ENCODE data around the gene DRGX.

DRGX gene

GRCh38 chr10:49381111-49381900, 14.6 kb downstream of the DRGX start:
- no peak for DNase-seq

GRCh38 chr10:49379596-49380410, 16.1 kb downstream of the DRGX start:
- DNase-seq = no peak

- DNase-seq = no peak
Observed at GRCh38 chr10:49377256-49377655, 18.6 kb downstream of the DRGX start.

- no peak for DNase-seq
Observed at GRCh38 chr10:49375611-49376010, 20.3 kb downstream of the DRGX start.

GRCh38 chr10:49374740-49375139, 21.1 kb downstream of the DRGX start:
- DNase-seq = no peak

- no peak for DNase-seq
Observed at GRCh38 chr10:49373361-49373760, 22.5 kb downstream of the DRGX start.

GRCh38 chr10:49371967-49372366, 23.9 kb downstream of the DRGX start:
- no peak for DNase-seq

GRCh38 chr10:49370326-49371100, 25.4 kb downstream of the DRGX start:
- DNase-seq = no peak

- DNase-seq = no peak
Observed at GRCh38 chr10:49369216-49370162, 26.4 kb downstream of the DRGX start.

GRCh38 chr10:49368256-49368655, 27.6 kb downstream of the DRGX start:
- DNase-seq = no peak

GRCh38 chr10:49367600-49367999, 28.3 kb downstream of the DRGX start:
- DNase-seq = no peak

- DNase-seq = no peak
Observed at GRCh38 chr10:49366460-49366859, 29.4 kb downstream of the DRGX start.

GRCh38 chr10:49365675-49366415, 30.0 kb downstream of the DRGX start:
- DNase-seq = no peak

- no peak for DNase-seq
Observed at GRCh38 chr10:49365275-49365674, 30.6 kb downstream of the DRGX start.

- DNase-seq = no peak
Observed at GRCh38 chr10:49364747-49365146, 31.1 kb downstream of the DRGX start.

- DNase-seq = no peak
Observed at GRCh38 chr10:49364051-49364450, 31.8 kb downstream of the DRGX start.

- DNase-seq = no peak
Observed at GRCh38 chr10:49363309-49364031, 32.4 kb downstream of the DRGX start.

- DNase-seq = no peak
Observed at GRCh38 chr10:49362596-49363260, 33.2 kb downstream of the DRGX start.

- DNase-seq = no peak
Observed at GRCh38 chr10:49361735-49362568, 33.9 kb downstream of the DRGX start.
